HUES48 (cell line): Measurements from ENCODE around the gene FXYD3.
"Not testable (repeated sequence)": the region's sequence is repeated elsewhere in the genome, so short reads cannot be mapped to it uniquely, and the experiment has no call there.

ENCODE experiments used
- H3K27ac ChIP-seq: one replicate; pipeline ENCODE4 v1.7.0; 2013; ENCODE audit warnings: low read depth, low read length, inconsistent platforms
- H3K27me3 ChIP-seq: 2 replicates; pipeline ENCODE4 v1.6.1; 2013; ENCODE audit warnings: mild to moderate bottlenecking, low read length; ENCODE audit not compliant: control insufficient read depth, insufficient read depth
- H3K36me3 ChIP-seq: 2 replicates; pipeline ENCODE4 v1.6.1; 2013; ENCODE audit warnings: low read length; ENCODE audit not compliant: control insufficient read depth, insufficient read depth
- H3K4me1 ChIP-seq: 2 replicates; pipeline ENCODE4 v1.6.1; 2013; ENCODE audit warnings: mild to moderate bottlenecking, low read length; ENCODE audit not compliant: control insufficient read depth, insufficient read depth
- H3K4me3 ChIP-seq: 2 replicates; pipeline ENCODE4 v1.5.1; 2013; ENCODE audit warnings: mild to moderate bottlenecking, low read depth, low read length
- H3K9ac ChIP-seq: 2 replicates; pipeline ENCODE4 v1.6.1; 2013; ENCODE audit warnings: mild to moderate bottlenecking, low read depth, low read length, moderate library complexity
- H3K9me3 ChIP-seq: 2 replicates; pipeline ENCODE4 v1.6.1; 2013; ENCODE audit warnings: low read length; ENCODE audit not compliant: control insufficient read depth, insufficient read depth

The FXYD3 gene

GRCh38 chr19:35125749-35126623 is 10.4 kb downstream of the FXYD3 start:
- H3K4me1 ChIP-seq = peaks cover 20% of the 10 kb centered on the region
- no peak overlapping the region for H3K27ac ChIP-seq
- no peaks in the 10 kb centered on the region for H3K27me3 ChIP-seq
- no peaks in the 10 kb centered on the region for H3K36me3 ChIP-seq
- H3K9ac ChIP-seq = no peak overlapping the region
- H3K9me3 ChIP-seq = no peaks in the 10 kb centered on the region
- H3K4me3 ChIP-seq = no peak overlapping the region

GRCh38 chr19:35126624-35126959 is 11.0 kb downstream of the FXYD3 start:
- Histone ChIP-seq H3K9ac (no peak overlapping the region), H3K4me3 (no peak overlapping the region)

GRCh38 chr19:35127871-35128270 is 12.2 kb downstream of the FXYD3 start:
- Histone ChIP-seq H3K27ac (no peak overlapping the region), H3K27me3 (no peaks in the 10 kb centered on the region), H3K4me1 (peaks cover 13% of the 10 kb centered on the region), H3K9me3 (no peaks in the 10 kb centered on the region), H3K4me3 (no peak overlapping the region), H3K9ac (no peak overlapping the region), H3K36me3 (no peaks in the 10 kb centered on the region)

More at GRCh38 chr19:35126624-35126959, 11.0 kb downstream of the FXYD3 start:
- Histone ChIP-seq H3K27me3 (no peaks in the 10 kb centered on the region), H3K27ac (no peak overlapping the region), H3K36me3 (no peaks in the 10 kb centered on the region), H3K9me3 (no peaks in the 10 kb centered on the region), H3K4me1 (peaks cover 20% of the 10 kb centered on the region)

- Histone ChIP-seq H3K27me3 (no peaks in the 10 kb centered on the region), H3K9ac (no peak overlapping the region), H3K9me3 (no peaks in the 10 kb centered on the region), H3K4me1 (peaks cover 7% of the 10 kb centered on the region; the same call in 1 of the 2 replicates), H3K36me3 (no peaks in the 10 kb centered on the region), H3K27ac (no peak overlapping the region), H3K4me3 (no peak overlapping the region)
Observed at GRCh38 chr19:35128398-35129057, 12.9 kb downstream of the FXYD3 start.

- H3K27me3 ChIP-seq, H3K27ac ChIP-seq, H3K9ac ChIP-seq, H3K36me3 ChIP-seq, H3K4me3 ChIP-seq, H3K9me3 ChIP-seq, H3K4me1 ChIP-seq: not testable (repeated sequence)
Observed at GRCh38 chr19:35129724-35130274, 14.2 kb downstream of the FXYD3 start.

GRCh38 chr19:35130761-35131720 is 15.4 kb downstream of the FXYD3 start:
- Histone ChIP-seq H3K9me3 (no peaks in the 10 kb centered on the region), H3K9ac (no peak overlapping the region), H3K36me3 (no peaks in the 10 kb centered on the region), H3K4me1 (peaks cover 3% of the 10 kb centered on the region; the same call in 1 of the 2 replicates), H3K27ac (no peak overlapping the region), H3K4me3 (no peak overlapping the region), H3K27me3 (no peaks in the 10 kb centered on the region)

- H3K4me1 ChIP-seq = peaks cover 3% of the 10 kb centered on the region; the same call in 1 of the 2 replicates
Observed at GRCh38 chr19:35132254-35132653, 16.6 kb downstream of the FXYD3 start.

GRCh38 chr19:35133826-35134225 is 18.2 kb downstream of the FXYD3 start:
- Histone ChIP-seq H3K9ac (no peak overlapping the region), H3K4me1 (peaks cover 3% of the 10 kb centered on the region; the same call in 1 of the 2 replicates), H3K4me3 (no peak overlapping the region), H3K9me3 (no peaks in the 10 kb centered on the region), H3K27me3 (no peaks in the 10 kb centered on the region), H3K36me3 (no peaks in the 10 kb centered on the region), H3K27ac (no peak overlapping the region)

More at GRCh38 chr19:35132254-35132653, 16.6 kb downstream of the FXYD3 start:
- Histone ChIP-seq H3K4me3 (no peak overlapping the region), H3K9me3 (no peaks in the 10 kb centered on the region), H3K27ac (no peak overlapping the region), H3K27me3 (no peaks in the 10 kb centered on the region), H3K36me3 (no peaks in the 10 kb centered on the region), H3K9ac (no peak overlapping the region)

GRCh38 chr19:35134601-35135242 is 19.1 kb downstream of the FXYD3 start, which contains the start of gene LGI4:
Gene LGI4, minus strand, starts transcription at chr19:35135059. Its CDS starts 379 bp downstream, at chr19:35134680.
- Histone ChIP-seq H3K9me3 (no peaks in the 10 kb centered on the region), H3K4me1 (peaks cover 5% of the 10 kb centered on the region; the same call in 1 of the 2 replicates), H3K36me3 (no peaks in the 10 kb centered on the region), H3K9ac (no peak within 1 kb of the TSS), H3K27ac (no peak within 1 kb of the TSS), H3K27me3 (no peaks in the 10 kb centered on the region), H3K4me3 (peak within 1 kb of the TSS; percentile 23; the same call in 1 of the 2 replicates)

- Histone ChIP-seq H3K4me3 (peak overlapping the region; percentile 23; the same call in 1 of the 2 replicates), H3K27ac (no peak overlapping the region)
Observed at GRCh38 chr19:35135389-35135909, 19.8 kb downstream of the FXYD3 start.

More at GRCh38 chr19:35135389-35135909, 19.8 kb downstream of the FXYD3 start:
- Histone ChIP-seq H3K36me3 (no peaks in the 10 kb centered on the region), H3K9me3 (no peaks in the 10 kb centered on the region), H3K27me3 (peaks cover 4% of the 10 kb centered on the region; the same call in 1 of the 2 replicates), H3K4me1 (peaks cover 5% of the 10 kb centered on the region; the same call in 1 of the 2 replicates), H3K9ac (no peak overlapping the region)
